ENCODE data around the gene CPLX3. TPM values are rescaled to one million over a fixed set of nuclear protein-coding genes. Genes with fewer than 3 reads are reported as not detected.

CPLX3 gene
- total RNA-seq, 1 donor from 2014 or later: not detected

GRCh38 chr15:74827614-74828013 is 1.2 kb downstream of the CPLX3 start:
- Mint-ChIP-seq H3K36me3 (no peaks in the 10 kb centered on the region), H3K27ac (no peak overlapping the region), H3K27me3 (peaks cover 69% of the 10 kb centered on the region), H3K9me3 (no peaks in the 10 kb centered on the region), H3K4me3 (no peak overlapping the region), H3K4me1 (ENCODE audit: unreplicated experiment) (no peaks in the 10 kb centered on the region)
- TF ChIP-seq, protein P1, sequence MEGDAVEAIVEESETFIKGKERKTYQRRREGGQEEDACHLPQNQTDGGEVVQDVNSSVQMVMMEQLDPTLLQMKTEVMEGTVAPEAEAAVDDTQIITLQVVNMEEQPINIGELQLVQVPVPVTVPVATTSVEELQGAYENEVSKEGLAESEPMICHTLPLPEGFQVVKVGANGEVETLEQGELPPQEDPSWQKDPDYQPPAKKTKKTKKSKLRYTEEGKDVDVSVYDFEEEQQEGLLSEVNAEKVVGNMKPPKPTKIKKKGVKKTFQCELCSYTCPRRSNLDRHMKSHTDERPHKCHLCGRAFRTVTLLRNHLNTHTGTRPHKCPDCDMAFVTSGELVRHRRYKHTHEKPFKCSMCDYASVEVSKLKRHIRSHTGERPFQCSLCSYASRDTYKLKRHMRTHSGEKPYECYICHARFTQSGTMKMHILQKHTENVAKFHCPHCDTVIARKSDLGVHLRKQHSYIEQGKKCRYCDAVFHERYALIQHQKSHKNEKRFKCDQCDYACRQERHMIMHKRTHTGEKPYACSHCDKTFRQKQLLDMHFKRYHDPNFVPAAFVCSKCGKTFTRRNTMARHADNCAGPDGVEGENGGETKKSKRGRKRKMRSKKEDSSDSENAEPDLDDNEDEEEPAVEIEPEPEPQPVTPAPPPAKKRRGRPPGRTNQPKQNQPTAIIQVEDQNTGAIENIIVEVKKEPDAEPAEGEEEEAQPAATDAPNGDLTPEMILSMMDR (conservative IDR thresholded peaks at IDR 0.05): no peak
- no peak for DNase-seq (ENCODE audit: extremely low spot score, unreplicated experiment)

DNA sequence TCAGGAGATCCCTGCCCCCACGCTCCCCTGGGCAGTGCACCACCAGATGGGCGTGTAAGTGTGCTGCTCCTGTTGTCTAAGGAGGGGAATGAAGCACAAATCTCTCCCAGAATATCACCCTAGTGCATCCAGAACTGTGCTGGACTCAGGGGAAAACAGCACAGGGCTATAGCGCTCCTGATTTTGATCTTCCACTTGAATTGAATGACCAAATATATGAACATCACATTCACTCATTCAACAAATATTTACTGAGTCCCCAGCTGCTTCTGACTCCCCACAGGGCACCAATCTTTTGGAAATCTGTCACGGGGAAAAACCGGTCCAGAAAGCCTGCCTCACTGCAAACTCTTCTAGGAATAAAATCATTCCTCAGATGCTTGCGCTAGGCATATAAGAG is 2.4 kb downstream of the CPLX3 start:
- H3K36me3 Mint-ChIP-seq: no peaks in the 10 kb centered on the region
- H3K27me3 Mint-ChIP-seq: peaks cover 64% of the 10 kb centered on the region
- TF ChIP-seq, protein P1 (conservative IDR thresholded peaks at IDR 0.05): no peak

DNA sequence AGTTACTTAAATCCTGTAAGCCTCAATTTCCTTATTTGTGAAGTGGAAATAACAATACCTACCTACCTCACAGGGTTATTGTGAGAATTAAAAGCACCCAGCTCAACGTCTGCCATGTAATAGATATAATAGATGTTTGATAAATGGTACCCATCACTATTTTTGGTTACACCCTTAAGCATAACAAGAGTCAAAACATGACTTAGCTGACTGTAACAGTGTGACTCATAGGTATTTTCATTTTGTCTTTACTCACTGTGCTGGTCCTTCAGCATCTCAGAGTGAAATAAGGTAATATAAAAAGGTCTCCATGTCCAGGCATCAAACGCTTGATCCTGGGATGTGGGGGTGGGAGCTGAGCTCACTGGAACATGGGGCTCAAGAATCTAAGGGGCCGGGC is 3.1 kb downstream of the CPLX3 start:
- Mint-ChIP-seq H3K27me3 (peaks cover 58% of the 10 kb centered on the region), H3K9me3 (no peaks in the 10 kb centered on the region), H3K36me3 (no peaks in the 10 kb centered on the region), H3K4me1 (ENCODE audit: unreplicated experiment) (no peaks in the 10 kb centered on the region), H3K27ac (no peak overlapping the region), H3K4me3 (no peak overlapping the region)
- no peak for DNase-seq (ENCODE audit: extremely low spot score, unreplicated experiment)
- TF ChIP-seq, protein P1 (conservative IDR thresholded peaks at IDR 0.05): no peak

More for the DNA sequence above, 2.4 kb downstream of the CPLX3 start:
- Mint-ChIP-seq H3K9me3 (no peaks in the 10 kb centered on the region), H3K4me1 (ENCODE audit: unreplicated experiment) (no peaks in the 10 kb centered on the region), H3K4me3 (no peak overlapping the region), H3K27ac (no peak overlapping the region)
- DNase-seq (ENCODE audit: extremely low spot score, unreplicated experiment): no peak

DNA sequence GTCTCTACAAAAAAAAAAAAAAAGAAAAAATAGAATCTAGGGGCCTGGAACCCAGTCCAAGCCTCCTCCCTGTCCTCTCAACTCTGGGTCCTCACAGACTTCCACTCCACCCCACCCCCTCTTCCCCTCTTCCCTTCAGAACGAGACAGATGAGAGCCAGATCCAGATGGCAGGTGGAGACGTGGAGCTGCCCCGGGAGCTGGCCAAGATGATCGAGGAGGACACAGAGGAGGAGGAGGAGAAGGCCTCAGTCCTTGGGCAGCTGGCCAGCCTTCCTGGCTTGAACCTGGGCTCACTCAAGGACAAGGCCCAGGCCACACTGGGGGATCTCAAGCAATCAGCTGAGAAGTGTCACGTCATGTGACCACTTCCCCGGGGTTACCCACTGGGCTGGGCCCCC is 3.6 kb downstream of the CPLX3 start:
- DNase-seq (ENCODE audit: extremely low spot score, unreplicated experiment): no peak
- TF ChIP-seq, protein P1 (conservative IDR thresholded peaks at IDR 0.05): no peak
- Mint-ChIP-seq H3K9me3 (no peaks in the 10 kb centered on the region), H3K4me3 (no peak overlapping the region), H3K36me3 (peaks cover under 1% of the 10 kb centered on the region), H3K4me1 (ENCODE audit: unreplicated experiment) (no peaks in the 10 kb centered on the region), H3K27me3 (peaks cover 53% of the 10 kb centered on the region), H3K27ac (no peak overlapping the region)

DNA sequence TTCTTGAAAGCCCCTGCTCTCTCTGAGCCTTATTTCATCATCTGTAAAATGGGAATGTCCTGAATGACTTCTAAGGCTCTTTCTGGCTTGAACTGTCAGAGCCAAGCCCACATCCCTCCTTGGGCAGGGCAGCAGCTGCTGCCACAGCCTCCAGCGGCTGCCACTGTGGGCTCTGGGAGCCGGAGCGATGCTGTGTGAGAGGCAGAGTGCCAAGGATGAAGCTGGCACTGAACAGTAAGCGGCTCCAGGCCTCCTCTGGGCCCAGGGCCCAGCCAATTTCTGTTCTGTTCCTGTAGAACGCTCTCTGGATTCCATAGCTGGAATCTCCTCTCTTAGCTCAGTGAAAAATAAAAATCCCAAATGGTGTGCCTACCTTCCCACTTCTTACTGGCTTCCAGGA is 4.4 kb downstream of the CPLX3 start:
- TF ChIP-seq, protein P1 (conservative IDR thresholded peaks at IDR 0.05): no peak
- Mint-ChIP-seq H3K27me3 (peaks cover 45% of the 10 kb centered on the region), H3K9me3 (no peaks in the 10 kb centered on the region), H3K4me3 (no peak overlapping the region), H3K4me1 (ENCODE audit: unreplicated experiment) (no peaks in the 10 kb centered on the region), H3K27ac (no peak overlapping the region), H3K36me3 (peaks cover 3% of the 10 kb centered on the region)
- no peak for DNase-seq (ENCODE audit: extremely low spot score, unreplicated experiment)

Data from type B pancreatic cell (in vitro differentiated cells).